DND-41 (cell line): ENCODE results near the gene HP1BP3.

Experiments used
- ATAC-seq: fragments of 200-7000 bp; cut with Tn5 transposase; 3 replicates; pipeline ENCODE4 v1.9.1; 2021; ENCODE audit warnings: low read depth; ENCODE audit not compliant: insufficient read depth
- DNase-seq: peaks from one replicate; pipeline ENCODE4 v3.0.0-alpha.2; 2020
- H2AFZ ChIP-seq: 2 replicates; pipeline ENCODE4 v1.6.0; 2012; ENCODE audit warnings: low read depth, low read length
- H3K27ac ChIP-seq: 2 replicates; pipeline ENCODE4 v1.5.1; 2012; ENCODE audit warnings: low read length, inconsistent platforms
- H3K27me3 ChIP-seq: fragments of 200-600 bp; sonication (generic); 2 replicates; pipeline ENCODE4 v1.6.0; 2012; ENCODE audit warnings: low read length, mild to moderate bottlenecking, inconsistent platforms; ENCODE audit not compliant: insufficient read depth, poor library complexity
- H3K36me3 ChIP-seq: 2 replicates; pipeline ENCODE4 v1.5.1; 2012; ENCODE audit warnings: low read length, inconsistent platforms; ENCODE audit not compliant: insufficient read depth
- H3K4me1 ChIP-seq: 2 replicates; pipeline ENCODE4 v1.5.1; 2012; ENCODE audit warnings: mild to moderate bottlenecking, low read length; ENCODE audit not compliant: insufficient read depth
- H3K4me2 ChIP-seq: 2 replicates; pipeline ENCODE4 v1.6.0; 2012; ENCODE audit warnings: mild to moderate bottlenecking, moderate library complexity, low read length, inconsistent platforms; ENCODE audit not compliant: insufficient read depth
- H3K4me3 ChIP-seq, 2 experiments: fragments of 200-600 bp in 1 of 2; shearing (Covaris generic) in 1 of 2; 2 replicates each; pipeline ENCODE4 v1.5.1; 2012 to 2016; ENCODE audit warnings: inconsistent platforms in 2 of 2, low read length in 2 of 2, mild to moderate bottlenecking in 2 of 2, low read depth in 1 of 2, moderate library complexity in 1 of 2
- H3K79me2 ChIP-seq: 2 replicates; pipeline ENCODE4 v1.6.0; 2012; ENCODE audit warnings: low read length, inconsistent platforms; ENCODE audit not compliant: insufficient read depth
- H3K9ac ChIP-seq: 2 replicates; pipeline ENCODE4 v1.6.0; 2012; ENCODE audit warnings: low read depth, mild to moderate bottlenecking, inconsistent platforms, low read length, moderate library complexity
- H3K9me3 ChIP-seq: 2 replicates; pipeline ENCODE4 v1.5.1; 2012; ENCODE audit warnings: low read length, moderate library complexity, mild to moderate bottlenecking, inconsistent platforms; ENCODE audit not compliant: insufficient read depth, severe bottlenecking
- H4K20me1 ChIP-seq: 2 replicates; pipeline ENCODE4 v1.6.0; 2012; ENCODE audit warnings: low read length; ENCODE audit not compliant: insufficient read depth
- EZH2 ChIP-seq: IDR thresholded peaks from 3 replicates; pipeline ENCODE4 v1.6.1; 2012; ENCODE audit warnings: borderline replicate concordance, low read depth, mild to moderate bottlenecking, moderate library complexity, low read length, inconsistent platforms; ENCODE audit not compliant: severe bottlenecking
- TF ChIP-seq, protein P1 (sequence below): IDR thresholded peaks from 2 replicates; pipeline ENCODE4 v1.5.1; 2012; ENCODE audit warnings: borderline replicate concordance, low read length, moderate library complexity, mild to moderate bottlenecking; ENCODE audit not compliant: poor library complexity, severe bottlenecking; ENCODE audit errors: extremely low read depth

The HP1BP3 gene

DNA sequence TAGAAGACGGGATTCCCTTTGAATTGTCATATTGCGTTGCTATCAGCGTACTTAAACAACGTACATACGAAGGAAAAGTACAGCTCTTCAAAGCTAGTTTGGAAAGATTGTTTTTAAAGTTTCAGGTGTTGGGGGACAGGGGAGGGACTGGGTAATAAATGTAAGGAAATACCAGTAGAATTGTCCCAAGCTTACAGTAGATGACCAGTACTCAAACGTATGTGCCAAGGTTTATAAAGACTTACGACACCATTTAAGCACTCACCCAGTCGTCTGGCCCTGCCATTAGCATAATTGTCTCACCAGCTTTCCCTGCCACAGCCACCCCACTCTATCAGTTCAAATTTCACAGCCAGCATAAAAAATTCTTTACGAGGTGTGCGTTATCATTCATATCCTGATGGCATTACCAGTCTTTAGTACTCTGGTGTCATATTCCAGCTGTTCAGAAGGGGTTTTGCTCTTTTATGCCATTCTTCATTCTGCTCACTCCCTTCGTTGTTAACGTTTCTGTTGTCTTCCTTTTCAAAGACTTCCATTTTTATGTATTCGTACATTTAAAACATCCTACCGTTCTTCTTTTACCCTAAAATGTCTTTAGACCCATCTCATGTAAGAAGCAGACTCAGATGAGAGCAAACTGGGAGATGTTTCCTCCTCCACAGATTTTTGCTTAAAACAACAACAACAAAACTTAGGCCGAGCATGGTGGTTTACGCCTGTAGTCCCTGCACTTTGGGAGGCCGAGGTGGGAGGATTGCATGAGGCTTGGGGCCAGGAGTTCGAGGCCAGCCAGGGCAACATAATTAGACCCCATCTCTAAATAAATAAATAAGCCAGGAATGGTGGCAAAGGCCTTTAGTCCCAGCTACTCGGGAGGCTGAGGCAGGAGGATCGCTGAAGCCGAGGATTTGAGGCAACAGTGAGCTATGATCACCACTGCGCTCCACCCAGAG lies 1.0 kb upstream of the HP1BP3 start:
- Histone ChIP-seq H3K9me3 (no peaks in the 10 kb centered on the region), H4K20me1 (peaks cover 31% of the 10 kb centered on the region), H2AFZ (peak overlapping the region; percentile 97), H3K4me1 (peaks cover 33% of the 10 kb centered on the region), H3K4me2 (peak overlapping the region; percentile 76), H3K4me3 (peak overlapping the region; percentile 58 to 85), H3K79me2 (peaks cover 36% of the 10 kb centered on the region), H3K36me3 (peaks cover 21% of the 10 kb centered on the region), H3K9ac (peak overlapping the region; percentile 92), H3K27ac (peak overlapping the region; percentile 91), H3K27me3 (no peaks in the 10 kb centered on the region)
- ATAC-seq (no peak), DNase-seq (no peak)
- TF ChIP-seq, protein P1, sequence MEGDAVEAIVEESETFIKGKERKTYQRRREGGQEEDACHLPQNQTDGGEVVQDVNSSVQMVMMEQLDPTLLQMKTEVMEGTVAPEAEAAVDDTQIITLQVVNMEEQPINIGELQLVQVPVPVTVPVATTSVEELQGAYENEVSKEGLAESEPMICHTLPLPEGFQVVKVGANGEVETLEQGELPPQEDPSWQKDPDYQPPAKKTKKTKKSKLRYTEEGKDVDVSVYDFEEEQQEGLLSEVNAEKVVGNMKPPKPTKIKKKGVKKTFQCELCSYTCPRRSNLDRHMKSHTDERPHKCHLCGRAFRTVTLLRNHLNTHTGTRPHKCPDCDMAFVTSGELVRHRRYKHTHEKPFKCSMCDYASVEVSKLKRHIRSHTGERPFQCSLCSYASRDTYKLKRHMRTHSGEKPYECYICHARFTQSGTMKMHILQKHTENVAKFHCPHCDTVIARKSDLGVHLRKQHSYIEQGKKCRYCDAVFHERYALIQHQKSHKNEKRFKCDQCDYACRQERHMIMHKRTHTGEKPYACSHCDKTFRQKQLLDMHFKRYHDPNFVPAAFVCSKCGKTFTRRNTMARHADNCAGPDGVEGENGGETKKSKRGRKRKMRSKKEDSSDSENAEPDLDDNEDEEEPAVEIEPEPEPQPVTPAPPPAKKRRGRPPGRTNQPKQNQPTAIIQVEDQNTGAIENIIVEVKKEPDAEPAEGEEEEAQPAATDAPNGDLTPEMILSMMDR = no peak
- no peak for TF ChIP-seq EZH2

DNA sequence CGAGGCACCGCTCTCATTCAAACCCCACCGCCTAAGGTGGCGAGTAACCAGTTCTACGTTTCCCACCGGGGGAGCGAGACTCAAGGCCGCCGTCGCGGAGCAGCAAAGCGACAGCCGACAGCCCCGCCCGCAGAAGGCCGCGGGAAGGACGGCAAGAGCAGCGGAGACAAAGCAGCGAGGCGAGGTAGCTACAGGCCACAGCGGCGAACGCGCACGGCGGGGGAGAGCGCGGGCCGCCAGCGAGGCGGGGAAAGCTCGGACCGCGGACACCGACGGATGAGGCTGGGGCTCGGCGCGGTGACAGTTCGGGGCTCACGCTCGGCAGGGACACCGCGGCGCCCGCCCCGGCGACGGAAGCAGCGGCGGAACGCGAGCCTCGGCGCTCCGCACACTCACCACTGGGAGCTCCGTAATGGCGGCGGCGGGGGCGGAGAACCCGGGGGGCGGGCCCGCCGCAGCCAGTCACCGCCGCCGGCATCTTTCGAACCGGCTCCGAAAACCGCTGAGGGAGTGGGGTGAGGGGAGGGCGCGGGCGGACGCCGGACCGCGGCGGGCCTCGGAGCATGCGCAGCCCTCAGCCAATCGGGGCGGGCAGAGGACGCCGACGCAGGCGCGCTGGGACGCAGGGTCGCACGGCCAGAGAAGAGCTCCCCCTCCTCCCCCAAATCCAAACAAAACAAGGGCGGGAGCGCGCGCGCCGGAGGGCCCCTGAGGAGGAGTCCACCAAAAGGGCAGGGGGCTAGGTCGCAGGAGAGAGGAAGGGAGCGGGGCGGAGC lies 666 bp downstream of the HP1BP3 start:
- peaks cover 40% of the 10 kb centered on the region for H3K4me1 ChIP-seq
- H3K27me3 ChIP-seq = no peaks in the 10 kb centered on the region
- H3K4me2 ChIP-seq = peak overlapping the region; percentile 81
- H3K4me3 ChIP-seq = peak overlapping the region; percentile 78 to 85
- no peak for TF ChIP-seq EZH2
- TF ChIP-seq, protein P1 = no peak
- peak overlapping the region; percentile 92 for H3K9ac ChIP-seq
- no peaks in the 10 kb centered on the region for H3K9me3 ChIP-seq
- H2AFZ ChIP-seq = peak overlapping the region; percentile 80
- H3K79me2 ChIP-seq = peaks cover 52% of the 10 kb centered on the region
- peak overlapping the region; percentile 91 for H3K27ac ChIP-seq
- H4K20me1 ChIP-seq = peaks cover 44% of the 10 kb centered on the region
- ATAC-seq (peak; percentile 82), DNase-seq (peak; percentile 98)
- H3K36me3 ChIP-seq = peaks cover 27% of the 10 kb centered on the region

DNA sequence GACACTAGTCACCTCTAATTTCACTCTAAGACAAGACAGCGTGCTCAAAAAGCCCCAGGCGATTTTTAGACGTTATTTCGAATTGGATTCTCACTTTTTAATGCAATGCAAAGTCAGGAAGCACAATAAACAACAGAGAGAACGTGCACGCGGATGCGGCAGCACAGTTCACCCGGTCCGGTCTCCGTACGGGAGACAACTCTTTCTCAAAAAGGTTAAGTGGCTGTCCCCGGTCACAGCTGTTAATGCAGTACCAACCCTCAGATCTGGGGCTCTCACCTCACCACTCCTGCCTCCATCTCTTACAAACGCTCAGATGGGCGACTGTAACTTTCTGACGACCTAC lies 1.2 kb downstream of the HP1BP3 start:
- H3K79me2 ChIP-seq = peaks cover 57% of the 10 kb centered on the region
- peak overlapping the region; percentile 81 for H3K4me2 ChIP-seq
- H3K4me3 ChIP-seq = peak overlapping the region; percentile 78 to 85
- TF ChIP-seq, protein P1 = no peak
- TF ChIP-seq EZH2 = no peak
- peaks cover 31% of the 10 kb centered on the region for H3K36me3 ChIP-seq
- no peaks in the 10 kb centered on the region for H3K27me3 ChIP-seq
- H2AFZ ChIP-seq = peak overlapping the region; percentile 80
- 0 out of 3 replicates have a peak, but pooled peaks have one; percentile 0 for ATAC-seq
- peak overlapping the region; percentile 91 for H3K27ac ChIP-seq
- H3K9me3 ChIP-seq = no peaks in the 10 kb centered on the region
- peaks cover 50% of the 10 kb centered on the region for H4K20me1 ChIP-seq
- H3K9ac ChIP-seq = peak overlapping the region; percentile 92
- DNase-seq = no peak
- peaks cover 40% of the 10 kb centered on the region for H3K4me1 ChIP-seq
